DMS114 treated with DMSO at 0.1 percent for 48 hours (cell line): Measurements from ENCODE around the gene BDKRB1.
A peak's percentile ranks its signal among the peaks of the same experiment; 100 is the strongest.

Experiments used
- DNase-seq: peaks from one replicate; lab custom pipeline; 2025; ENCODE audit not compliant: unreplicated experiment; lab: John Stamatoyannopoulos, UW

The BDKRB1 gene

DNA sequence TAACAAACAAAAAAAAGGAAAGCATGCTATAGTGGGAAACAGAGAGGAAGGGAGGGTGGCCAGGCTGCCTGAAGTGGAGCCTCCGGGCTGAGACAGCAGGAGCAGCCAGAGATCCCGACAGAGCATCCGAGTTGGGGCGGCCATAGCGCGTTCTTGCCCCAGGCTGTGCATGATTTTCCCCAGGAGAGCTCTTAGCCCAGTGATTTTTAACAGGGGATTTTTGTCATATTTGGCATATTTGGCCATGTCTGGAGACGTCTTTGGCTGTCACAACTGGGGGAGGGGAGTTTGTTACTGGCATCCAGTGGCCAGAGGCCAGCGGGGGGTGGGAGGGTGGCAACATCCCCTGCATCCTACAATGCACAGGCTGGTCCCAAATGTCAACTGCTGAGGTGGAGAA is 23.6 kb downstream of the BDKRB1 start:
- no peak for DNase-seq

DNA sequence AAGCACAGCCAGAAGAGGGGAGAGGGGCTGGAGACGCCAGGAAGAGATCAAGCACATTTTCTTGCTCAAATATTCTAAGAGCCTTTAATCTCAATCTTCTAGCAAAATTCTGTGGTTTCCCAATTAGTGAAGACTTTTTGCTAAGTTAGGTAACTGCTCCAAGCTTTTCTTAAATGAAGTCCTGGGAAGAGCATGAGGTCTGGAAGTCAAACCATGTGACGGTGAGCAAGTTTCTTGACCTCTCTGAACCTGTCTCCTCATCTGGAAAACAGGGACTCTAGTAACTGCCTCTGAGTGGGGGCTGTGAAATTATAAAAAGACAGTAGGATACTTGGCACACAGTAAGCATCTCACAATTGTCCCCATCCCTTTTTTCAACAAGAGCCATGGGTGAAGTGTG is 24.1 kb downstream of the BDKRB1 start:
- DNase-seq: no peak

DNA sequence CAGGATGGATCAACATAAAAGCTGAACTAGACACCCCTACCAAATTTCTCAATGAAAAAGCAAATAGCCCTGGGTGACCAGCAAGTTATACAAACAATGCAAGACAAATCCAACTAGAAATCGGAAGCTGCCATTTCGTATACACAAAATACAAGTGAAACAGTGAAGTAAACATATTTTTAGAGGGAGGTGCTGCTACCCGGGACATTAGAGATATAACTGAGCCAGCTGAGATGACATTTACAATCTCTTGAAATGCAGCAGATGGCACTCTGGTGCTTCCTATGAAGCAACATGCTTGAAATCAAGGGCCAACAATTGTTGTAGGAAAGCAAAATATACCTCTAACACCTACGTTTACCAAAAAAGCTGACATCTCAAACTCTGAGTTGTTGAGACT is 25.5 kb downstream of the BDKRB1 start:
- DNase-seq: no peak

DNA sequence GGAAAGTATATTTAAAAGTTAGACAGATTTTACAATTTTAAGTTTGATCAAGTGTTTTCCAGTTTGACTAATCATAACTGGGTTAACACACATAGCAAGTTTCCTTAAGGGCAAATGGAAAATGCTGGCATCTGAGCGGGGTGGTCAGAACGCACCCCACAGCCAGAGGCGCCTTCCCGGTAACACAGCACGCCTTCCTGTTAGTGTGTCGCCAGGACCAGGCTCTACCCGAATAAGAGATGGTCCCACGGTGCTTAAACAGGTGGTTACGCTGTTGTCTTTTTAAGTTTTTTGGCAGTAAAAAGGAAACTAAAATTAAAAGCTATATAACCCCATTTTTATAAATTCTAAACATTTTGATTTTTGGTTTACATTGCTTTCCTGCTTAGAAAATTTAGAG is 28.0 kb downstream of the BDKRB1 start:
- no peak for DNase-seq

DNA sequence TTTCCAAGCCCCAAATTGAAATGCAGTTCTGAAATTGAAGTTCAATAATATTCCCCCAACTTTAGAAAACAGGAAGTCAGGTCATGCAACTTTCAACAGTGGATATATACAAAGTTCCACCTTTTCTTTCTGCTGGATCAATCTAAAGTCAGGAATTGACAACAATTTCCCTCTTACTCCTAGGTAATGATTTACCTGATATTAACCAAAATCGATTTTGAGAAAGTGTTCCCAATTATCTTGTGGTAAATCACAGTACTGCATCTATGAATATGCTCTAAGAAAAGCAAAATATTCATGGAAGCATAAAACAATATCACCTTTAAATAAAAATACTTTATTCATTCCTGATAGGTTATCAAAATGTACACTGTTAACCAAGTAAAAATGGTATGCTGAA is 28.4 kb downstream of the BDKRB1 start:
- no peak for DNase-seq

DNA sequence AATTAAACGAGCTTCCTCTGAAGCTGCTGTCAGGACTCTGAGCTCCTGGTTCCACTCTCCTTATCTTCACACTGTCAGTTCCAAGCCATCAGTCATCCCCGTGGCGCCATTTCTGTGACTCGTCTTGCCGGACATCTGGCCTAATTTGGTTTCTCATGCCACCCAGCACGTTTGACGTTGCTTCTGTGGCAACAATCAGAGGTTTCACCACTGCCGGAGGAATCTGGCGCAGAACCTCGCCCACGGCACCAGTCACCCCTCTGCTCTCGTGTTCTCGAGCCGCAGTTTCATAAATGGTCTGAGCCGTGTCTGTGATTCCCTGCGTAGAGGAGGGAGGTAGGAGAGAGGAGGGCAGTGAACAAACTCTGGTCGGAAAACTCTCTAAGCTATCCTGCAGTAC is 29.7 kb downstream of the BDKRB1 start:
- no peak for DNase-seq

DNA sequence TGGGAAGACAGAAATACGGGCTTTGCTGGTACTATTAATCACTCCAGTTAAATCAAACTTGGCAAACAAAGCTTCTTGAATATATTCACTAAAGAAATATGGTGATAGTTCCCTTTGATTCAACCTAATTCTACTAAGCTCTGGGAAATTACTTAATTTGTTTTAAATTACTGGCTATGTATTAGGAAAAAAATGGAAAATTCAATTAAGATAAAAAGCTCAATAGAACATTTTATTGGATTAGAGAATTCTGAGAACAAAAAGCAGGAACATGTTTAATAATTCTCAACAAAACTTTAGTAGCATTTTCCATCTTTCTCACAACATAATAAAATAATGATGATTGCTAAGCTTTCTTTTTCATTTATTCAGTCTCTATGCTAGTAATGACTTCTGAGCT is 30.2 kb downstream of the BDKRB1 start:
- no peak for DNase-seq

DNA sequence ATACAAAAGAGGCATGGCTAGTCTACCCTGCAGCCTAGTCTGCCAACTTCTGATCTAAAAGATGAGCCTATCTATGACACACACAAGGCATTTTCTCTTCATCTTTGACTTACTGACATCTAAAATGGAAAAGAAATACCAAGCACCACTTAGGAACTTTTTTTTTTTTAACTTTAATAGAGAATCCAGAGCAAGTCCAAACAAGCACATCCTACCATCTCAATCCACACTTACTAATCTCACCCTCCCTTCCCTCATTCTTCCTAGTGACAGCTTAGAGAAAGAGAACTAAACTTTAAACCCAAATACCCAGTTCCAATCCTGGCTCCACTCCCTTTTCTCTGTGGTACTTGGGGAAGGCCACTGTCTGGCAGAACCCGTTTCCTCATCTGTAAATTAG is 31.8 kb downstream of the BDKRB1 start:
- no peak for DNase-seq

DNA sequence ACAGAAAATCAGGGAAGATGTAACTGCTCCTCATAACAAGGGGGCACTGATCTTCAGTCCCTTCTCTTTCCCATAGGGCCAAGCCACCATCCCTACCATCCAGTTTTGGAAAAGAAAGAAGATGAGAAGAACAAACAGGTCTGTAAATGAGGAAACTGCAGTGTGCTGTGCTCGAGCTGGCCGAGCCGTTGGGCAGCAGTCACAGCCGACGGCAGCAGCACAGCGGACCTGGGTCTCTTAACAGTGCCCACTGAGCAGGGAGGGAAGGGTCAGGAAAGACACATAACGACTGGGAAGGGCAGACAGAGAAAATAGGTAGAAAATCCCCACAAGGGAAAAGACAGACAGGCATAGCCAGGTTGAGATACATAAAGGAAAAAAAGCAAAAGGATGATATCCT is 38.2 kb downstream of the BDKRB1 start:
- DNase-seq: no peak

DNA sequence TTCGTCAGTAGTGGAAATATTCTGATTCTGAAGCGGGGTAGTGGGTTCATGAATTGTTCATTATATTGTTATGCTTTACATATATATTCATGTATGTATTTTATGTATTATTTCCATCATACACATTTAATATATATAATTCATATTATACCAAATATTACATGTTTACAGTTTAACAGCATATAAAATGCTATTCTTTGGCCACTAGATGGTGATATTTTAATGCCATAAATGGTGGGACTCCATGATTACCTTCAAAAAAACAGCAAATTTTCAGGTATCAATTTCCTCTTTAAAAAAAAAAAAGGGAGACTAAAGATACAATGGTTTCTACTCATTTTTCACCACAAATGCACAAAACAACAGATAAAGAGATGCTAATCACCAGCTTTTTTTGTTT is 41.0 kb downstream of the BDKRB1 start:
- peak; percentile 19 for DNase-seq

DNA sequence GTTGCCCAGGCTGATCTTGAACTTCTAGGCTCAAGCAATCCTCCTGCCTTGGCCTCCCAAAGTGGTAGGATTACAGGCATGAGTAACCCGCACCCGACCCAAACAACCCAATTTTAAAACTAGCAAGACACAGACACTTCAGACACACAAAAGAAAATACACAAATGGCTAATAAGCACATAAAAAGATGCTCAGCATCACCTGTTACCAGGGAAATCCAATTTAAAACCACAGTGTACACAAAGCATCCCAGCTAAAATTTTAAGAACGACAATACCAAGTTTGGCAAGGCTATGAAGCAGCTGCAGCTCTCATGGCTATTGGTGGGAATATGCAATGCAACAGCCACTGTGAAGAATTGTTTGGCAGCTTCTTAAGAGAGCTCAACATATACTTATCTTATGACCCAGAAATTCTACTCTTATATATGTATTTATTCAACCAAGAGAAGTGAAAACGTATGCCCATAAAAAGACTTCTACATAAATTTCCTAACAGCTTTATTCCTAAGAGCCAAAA is 42.0 kb downstream of the BDKRB1 start:
- DNase-seq: no peak

DNA sequence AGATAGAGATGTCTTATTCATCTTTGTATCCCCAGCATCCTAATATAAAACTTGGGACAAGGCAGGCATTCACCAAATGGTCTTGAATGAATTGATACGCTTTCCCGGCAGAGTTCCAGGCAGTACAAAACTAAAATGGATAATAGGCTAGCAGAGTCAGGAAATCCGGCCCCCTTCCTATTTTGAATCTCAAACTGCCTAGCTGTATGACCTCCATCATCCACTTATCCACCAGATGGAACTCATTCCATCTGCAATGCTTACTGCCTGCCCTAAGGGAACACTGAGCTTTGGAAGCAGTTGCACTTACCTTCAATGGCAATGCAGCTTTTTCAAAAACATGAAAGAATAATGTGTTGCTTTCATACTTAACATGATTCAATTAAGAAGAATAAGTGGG is 43.4 kb downstream of the BDKRB1 start:
- no peak for DNase-seq

DNA sequence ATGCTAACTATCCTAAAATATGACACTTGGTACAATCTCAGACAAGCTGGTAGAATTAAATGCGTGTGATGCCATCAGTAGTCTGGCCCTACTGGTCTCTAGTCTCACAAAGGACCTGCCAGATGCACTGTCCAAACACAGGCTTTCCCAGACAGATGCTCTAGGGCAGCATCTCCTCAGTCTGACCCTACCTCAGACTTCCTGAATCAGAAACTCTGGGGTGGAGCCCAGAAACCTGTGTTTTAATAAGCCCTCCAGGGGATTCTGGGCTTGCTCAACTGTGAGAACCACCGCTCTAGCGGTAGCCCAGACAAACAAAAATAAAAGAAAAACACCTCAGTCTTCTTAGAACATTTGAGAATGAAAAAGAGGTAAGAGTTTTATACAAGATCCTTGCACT is 48.0 kb downstream of the BDKRB1 start:
- DNase-seq: no peak

DNA sequence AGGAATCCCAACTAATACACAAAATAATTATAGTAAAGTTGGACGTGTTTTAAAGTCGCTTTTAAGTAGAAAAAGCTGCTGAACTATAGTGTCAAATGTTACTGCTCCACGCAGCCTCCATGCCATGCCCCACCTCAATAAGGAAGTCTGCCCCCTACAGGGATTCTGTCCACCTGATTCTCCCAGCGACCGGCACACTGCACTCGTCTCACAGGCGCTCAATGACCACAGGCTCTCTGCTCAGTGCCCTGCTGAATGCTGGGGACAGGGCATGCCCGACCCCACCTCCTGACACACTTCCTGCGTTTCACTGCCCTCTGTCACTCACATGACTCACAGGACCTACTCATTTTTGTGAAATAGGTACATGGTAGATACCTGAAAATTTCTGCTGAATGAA is 48.9 kb downstream of the BDKRB1 start:
- no peak for DNase-seq

DNA sequence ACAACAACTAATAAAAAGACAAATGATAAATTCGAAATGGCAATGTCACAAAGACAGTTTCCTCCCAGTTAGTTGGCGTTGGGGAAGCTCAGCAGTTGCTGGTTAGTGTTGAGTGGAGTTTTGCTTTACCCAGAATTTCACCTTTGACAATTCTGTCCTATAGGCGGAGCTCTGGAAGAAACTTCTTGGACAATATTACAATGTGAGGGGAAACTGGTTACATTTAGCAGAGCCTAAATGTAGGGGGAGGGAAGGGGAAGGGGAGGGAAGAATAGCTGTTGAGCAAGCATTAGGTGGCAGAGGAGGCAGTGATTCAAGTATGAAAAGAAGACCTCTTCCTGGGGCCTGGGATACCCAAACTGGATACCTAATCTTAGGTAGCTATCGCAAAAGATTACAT is 51.4 kb downstream of the BDKRB1 start:
- DNase-seq: no peak

DNA sequence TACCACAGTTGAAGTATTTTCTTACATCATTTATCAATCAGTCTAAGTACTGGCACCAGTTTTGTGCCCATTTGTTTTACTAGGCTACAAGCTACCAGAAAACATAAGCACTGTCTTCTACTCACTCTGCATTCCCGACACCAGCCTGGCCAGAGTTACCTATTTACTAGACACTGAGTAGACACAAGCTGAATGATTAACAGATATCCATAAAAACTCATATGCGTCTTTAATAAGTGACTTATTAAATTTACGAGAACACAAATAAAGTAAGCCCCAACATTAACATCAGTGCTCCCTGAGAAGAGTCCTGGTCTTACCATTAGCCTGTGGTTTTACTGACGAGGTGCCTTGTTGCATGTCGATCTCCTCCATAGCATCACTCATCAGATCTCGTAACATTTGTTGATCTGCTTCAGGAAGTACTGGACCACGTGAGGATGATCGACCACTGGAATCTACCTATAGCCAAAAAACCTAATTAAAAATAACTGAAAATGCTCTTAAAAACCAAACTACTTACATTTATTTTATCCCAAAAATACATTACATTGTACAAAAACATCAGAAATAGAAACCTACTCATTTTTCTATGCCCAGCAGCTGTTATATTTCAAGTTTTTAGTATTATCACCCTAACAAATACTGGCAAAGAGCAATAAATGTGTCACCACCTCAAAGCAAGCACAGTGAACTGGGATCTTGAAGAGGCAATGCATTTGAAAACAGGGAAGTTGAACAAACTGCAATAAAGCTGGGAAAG is 53.3 kb downstream of the BDKRB1 start:
- no peak for DNase-seq

DNA sequence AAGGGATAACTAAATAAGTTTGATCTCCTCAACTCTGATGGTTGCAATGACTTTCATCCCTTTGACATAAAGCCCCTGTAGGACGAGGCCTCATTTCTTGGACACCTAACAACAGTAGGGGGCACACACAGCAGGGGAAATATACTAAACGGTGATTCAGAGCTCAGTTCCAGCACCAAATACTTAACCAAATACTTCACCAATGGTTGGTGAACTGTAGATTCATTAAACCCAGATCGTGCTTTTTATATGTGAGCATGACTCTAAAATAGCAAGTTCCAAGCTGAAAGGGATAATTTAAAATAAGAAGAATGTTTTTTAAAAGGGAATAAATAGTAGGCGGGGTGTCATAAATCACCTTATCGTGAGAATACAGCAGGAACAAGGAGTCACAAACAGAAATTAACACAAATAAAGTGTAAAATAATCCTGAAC is 53.9 kb downstream of the BDKRB1 start:
- DNase-seq: no peak

DNA sequence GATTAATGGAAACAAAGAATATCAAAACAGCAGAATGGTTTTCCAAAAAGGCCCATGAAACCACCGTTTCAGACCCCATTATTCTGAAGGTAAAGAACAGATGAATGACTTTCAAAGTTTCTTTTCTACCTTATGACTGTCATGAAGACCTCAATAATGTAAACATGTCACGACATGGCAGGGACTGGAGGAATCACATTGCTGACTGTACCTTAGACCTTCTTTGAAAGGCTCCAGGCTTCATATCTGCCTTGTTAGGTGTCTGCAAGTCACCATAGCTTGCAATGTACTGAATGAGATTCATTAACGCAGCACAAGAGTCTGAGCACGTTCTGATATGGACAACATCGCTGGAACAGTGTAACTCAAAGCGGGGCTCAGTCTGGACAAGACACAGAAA is 54.9 kb downstream of the BDKRB1 start:
- no peak for DNase-seq
